Measurements from ENCODE around the gene GPATCH2L.

- TF ChIP-seq, protein P1, sequence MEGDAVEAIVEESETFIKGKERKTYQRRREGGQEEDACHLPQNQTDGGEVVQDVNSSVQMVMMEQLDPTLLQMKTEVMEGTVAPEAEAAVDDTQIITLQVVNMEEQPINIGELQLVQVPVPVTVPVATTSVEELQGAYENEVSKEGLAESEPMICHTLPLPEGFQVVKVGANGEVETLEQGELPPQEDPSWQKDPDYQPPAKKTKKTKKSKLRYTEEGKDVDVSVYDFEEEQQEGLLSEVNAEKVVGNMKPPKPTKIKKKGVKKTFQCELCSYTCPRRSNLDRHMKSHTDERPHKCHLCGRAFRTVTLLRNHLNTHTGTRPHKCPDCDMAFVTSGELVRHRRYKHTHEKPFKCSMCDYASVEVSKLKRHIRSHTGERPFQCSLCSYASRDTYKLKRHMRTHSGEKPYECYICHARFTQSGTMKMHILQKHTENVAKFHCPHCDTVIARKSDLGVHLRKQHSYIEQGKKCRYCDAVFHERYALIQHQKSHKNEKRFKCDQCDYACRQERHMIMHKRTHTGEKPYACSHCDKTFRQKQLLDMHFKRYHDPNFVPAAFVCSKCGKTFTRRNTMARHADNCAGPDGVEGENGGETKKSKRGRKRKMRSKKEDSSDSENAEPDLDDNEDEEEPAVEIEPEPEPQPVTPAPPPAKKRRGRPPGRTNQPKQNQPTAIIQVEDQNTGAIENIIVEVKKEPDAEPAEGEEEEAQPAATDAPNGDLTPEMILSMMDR (optimal IDR thresholded peaks at IDR 0.05 in 1 of 3, IDR thresholded peaks at IDR 0.05 in 1 of 3, conservative IDR thresholded peaks at IDR 0.05 in 1 of 3; ENCODE audit: extremely low read depth in 1 of 3, insufficient read depth in 2 of 3, low read length in 3 of 3): no peak
- no peak for TF ChIP-seq EZH2 (IDR thresholded peaks at IDR 0.05; ENCODE audit: low read length)
Measured at GRCh38 chr14:76256545-76256944, 104.8 kb downstream of the GPATCH2L start.
